ENCODE measurements around the gene LASP1NB.

DNA sequence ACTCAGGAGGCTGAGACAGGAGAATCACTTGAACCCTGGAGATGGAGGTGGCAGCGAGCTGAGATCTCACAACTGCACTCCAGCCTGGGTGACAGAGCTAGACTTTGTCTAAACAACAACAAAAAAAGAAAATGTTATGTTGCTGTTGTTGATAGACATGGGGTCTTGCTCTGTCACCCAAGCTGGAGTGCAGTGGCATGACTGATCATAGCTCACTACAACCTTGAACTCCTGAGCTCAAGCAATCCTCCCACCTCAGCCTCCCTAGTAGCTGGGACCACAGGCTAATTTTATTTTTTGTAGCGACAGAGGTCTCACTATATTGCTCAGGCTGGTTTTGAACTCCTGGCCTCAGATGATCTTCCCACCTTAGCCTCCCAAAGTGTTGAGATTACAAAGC lies 21.8 kb downstream of the LASP1NB start:
- TF ChIP-seq, protein P1, sequence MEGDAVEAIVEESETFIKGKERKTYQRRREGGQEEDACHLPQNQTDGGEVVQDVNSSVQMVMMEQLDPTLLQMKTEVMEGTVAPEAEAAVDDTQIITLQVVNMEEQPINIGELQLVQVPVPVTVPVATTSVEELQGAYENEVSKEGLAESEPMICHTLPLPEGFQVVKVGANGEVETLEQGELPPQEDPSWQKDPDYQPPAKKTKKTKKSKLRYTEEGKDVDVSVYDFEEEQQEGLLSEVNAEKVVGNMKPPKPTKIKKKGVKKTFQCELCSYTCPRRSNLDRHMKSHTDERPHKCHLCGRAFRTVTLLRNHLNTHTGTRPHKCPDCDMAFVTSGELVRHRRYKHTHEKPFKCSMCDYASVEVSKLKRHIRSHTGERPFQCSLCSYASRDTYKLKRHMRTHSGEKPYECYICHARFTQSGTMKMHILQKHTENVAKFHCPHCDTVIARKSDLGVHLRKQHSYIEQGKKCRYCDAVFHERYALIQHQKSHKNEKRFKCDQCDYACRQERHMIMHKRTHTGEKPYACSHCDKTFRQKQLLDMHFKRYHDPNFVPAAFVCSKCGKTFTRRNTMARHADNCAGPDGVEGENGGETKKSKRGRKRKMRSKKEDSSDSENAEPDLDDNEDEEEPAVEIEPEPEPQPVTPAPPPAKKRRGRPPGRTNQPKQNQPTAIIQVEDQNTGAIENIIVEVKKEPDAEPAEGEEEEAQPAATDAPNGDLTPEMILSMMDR (IDR thresholded peaks at IDR 0.05; ENCODE audit: insufficient read depth, low read length) = no peak
- TF ChIP-seq, protein P2, sequence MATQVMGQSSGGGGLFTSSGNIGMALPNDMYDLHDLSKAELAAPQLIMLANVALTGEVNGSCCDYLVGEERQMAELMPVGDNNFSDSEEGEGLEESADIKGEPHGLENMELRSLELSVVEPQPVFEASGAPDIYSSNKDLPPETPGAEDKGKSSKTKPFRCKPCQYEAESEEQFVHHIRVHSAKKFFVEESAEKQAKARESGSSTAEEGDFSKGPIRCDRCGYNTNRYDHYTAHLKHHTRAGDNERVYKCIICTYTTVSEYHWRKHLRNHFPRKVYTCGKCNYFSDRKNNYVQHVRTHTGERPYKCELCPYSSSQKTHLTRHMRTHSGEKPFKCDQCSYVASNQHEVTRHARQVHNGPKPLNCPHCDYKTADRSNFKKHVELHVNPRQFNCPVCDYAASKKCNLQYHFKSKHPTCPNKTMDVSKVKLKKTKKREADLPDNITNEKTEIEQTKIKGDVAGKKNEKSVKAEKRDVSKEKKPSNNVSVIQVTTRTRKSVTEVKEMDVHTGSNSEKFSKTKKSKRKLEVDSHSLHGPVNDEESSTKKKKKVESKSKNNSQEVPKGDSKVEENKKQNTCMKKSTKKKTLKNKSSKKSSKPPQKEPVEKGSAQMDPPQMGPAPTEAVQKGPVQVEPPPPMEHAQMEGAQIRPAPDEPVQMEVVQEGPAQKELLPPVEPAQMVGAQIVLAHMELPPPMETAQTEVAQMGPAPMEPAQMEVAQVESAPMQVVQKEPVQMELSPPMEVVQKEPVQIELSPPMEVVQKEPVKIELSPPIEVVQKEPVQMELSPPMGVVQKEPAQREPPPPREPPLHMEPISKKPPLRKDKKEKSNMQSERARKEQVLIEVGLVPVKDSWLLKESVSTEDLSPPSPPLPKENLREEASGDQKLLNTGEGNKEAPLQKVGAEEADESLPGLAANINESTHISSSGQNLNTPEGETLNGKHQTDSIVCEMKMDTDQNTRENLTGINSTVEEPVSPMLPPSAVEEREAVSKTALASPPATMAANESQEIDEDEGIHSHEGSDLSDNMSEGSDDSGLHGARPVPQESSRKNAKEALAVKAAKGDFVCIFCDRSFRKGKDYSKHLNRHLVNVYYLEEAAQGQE (IDR thresholded peaks at IDR 0.05; ENCODE audit: insufficient replicate concordance, low read depth) = no peak

Data from HL-60 (cell line).